IMR-90 (cell line): ENCODE results near the gene TEAD4.

Experiments used
- FOS ChIP-seq: fragments of 150-350 bp; IDR thresholded peaks from 2 replicates; pipeline ENCODE4 v1.6.1; 2016; ENCODE audit warnings: low read depth, low read length
- POLR2A ChIP-seq: IDR thresholded peaks from 2 replicates; pipeline ENCODE4 v1.6.1; 2012; ENCODE audit warnings: mild to moderate bottlenecking, low read depth, low read length
- RCOR1 ChIP-seq: IDR thresholded peaks from 2 replicates; pipeline ENCODE4 v1.6.1; 2012; ENCODE audit warnings: mild to moderate bottlenecking, low read length, improper control_type of control experiment; ENCODE audit not compliant: insufficient replicate concordance
- RFX5 ChIP-seq: IDR thresholded peaks from 2 replicates; pipeline ENCODE4 v1.8.0; 2012; ENCODE audit warnings: low read depth, mild to moderate bottlenecking, low read length, moderate library complexity
- TF ChIP-seq, protein P1 (sequence below): conservative IDR thresholded peaks from 2 replicates; pipeline ENCODE4 v1.5.1; 2012; ENCODE audit warnings: mild to moderate bottlenecking, low read depth, low read length, improper control_type of control experiment
- TF ChIP-seq, protein P2 (sequence below): fragments of 150-350 bp; IDR thresholded peaks from 2 replicates; pipeline ENCODE4 v1.6.1; 2017; ENCODE audit warnings: mild to moderate bottlenecking, antibody characterized with exemption, low read length, low read depth

DNA sequence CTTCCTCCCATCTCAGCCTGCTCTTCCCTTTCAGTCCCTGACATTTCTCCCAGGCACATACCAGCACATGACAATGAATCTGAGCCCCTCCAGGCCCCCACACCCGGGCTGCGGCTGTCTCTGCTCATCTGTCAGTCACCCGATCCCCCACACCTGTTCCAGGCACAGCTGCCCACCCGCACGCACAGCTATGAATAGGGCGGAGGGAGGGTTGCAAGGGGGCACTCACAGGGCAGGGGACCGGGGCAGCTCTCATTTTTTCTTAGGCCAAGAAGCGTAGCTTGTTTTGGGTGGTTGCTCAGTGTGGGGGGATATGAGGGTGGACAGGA lies 74.3 kb downstream of the TEAD4 start:
- TF ChIP-seq FOS (no peak), RCOR1 (no peak), POLR2A (no peak), RFX5 (no peak)
- TF ChIP-seq, protein P1, sequence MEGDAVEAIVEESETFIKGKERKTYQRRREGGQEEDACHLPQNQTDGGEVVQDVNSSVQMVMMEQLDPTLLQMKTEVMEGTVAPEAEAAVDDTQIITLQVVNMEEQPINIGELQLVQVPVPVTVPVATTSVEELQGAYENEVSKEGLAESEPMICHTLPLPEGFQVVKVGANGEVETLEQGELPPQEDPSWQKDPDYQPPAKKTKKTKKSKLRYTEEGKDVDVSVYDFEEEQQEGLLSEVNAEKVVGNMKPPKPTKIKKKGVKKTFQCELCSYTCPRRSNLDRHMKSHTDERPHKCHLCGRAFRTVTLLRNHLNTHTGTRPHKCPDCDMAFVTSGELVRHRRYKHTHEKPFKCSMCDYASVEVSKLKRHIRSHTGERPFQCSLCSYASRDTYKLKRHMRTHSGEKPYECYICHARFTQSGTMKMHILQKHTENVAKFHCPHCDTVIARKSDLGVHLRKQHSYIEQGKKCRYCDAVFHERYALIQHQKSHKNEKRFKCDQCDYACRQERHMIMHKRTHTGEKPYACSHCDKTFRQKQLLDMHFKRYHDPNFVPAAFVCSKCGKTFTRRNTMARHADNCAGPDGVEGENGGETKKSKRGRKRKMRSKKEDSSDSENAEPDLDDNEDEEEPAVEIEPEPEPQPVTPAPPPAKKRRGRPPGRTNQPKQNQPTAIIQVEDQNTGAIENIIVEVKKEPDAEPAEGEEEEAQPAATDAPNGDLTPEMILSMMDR: no peak
- TF ChIP-seq, protein P2, sequence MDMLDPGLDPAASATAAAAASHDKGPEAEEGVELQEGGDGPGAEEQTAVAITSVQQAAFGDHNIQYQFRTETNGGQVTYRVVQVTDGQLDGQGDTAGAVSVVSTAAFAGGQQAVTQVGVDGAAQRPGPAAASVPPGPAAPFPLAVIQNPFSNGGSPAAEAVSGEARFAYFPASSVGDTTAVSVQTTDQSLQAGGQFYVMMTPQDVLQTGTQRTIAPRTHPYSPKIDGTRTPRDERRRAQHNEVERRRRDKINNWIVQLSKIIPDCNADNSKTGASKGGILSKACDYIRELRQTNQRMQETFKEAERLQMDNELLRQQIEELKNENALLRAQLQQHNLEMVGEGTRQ: no peak
